Renal cortical epithelial cell (primary cell): ENCODE measurements around the gene AP5S1. TPM values are rescaled to one million over a fixed set of nuclear protein-coding genes. Genes with fewer than 3 reads are reported as not detected.

Source experiments
- DNase-seq: peaks from one replicate; pipeline ENCODE4 v3.0.0-alpha.2; 2011; ENCODE audit warnings: low read depth
- total RNA-seq: library from RNA; depleted of rRNA; stranded (reverse); fragments of >200 nt; gene quantifications from 2 replicates; pipeline ENCODE4 v1.2.3, GENCODE V29; 2014

AP5S1 gene
- total RNA-seq, 1 donor from 2014 or later, result 21.1 TPM

- no peak for DNase-seq
These were observed 54.0 kb downstream of the AP5S1 start for GRCh38 chr20:3874194-3874844.

GRCh38 chr20:3875378-3875974 is 55.1 kb downstream of the AP5S1 start:
- DNase-seq, result no peak

GRCh38 chr20:3876000-3876399 is 55.7 kb downstream of the AP5S1 start:
- no peak for DNase-seq

- no peak for DNase-seq
These were observed 56.3 kb downstream of the AP5S1 start for GRCh38 chr20:3876676-3877075.

Other genes with a start within 250 kb of the AP5S1 start
- not detected in 2 replicates for gene GFRA4, start 157.1 kb upstream of the AP5S1 start, total RNA-seq
- 0.10 TPM in 1 of 2 replicates, not detected in the other for gene ADAM33, start 138.5 kb upstream of the AP5S1 start, total RNA-seq
- not detected in 2 replicates for gene SIGLEC1, start 107.9 kb upstream of the AP5S1 start, total RNA-seq
- gene HSPA12B, start 87.9 kb upstream of the AP5S1 start, total RNA-seq, result 0.17 TPM in 1 of 2 replicates, not detected in the other
- gene ADISSP, start 52.8 kb upstream of the AP5S1 start, total RNA-seq, result 9.9 and 20.0 TPM in 2 replicates
- gene SPEF1, start 39.1 kb upstream of the AP5S1 start, total RNA-seq, result 1.2 TPM in 1 of 2 replicates, not detected in the other
- gene CENPB, start 33.8 kb upstream of the AP5S1 start, total RNA-seq, result 72.6 and 80.4 TPM in 2 replicates
- gene CDC25B, start 24.2 kb upstream of the AP5S1 start, total RNA-seq, result 7.3 and 13.0 TPM in 2 replicates
- gene MAVS, start 26.3 kb downstream of the AP5S1 start, total RNA-seq, result 18.9 and 50.9 TPM in 2 replicates
- gene PANK2, start 68.8 kb downstream of the AP5S1 start, total RNA-seq, result 68.4 and 74.8 TPM in 2 replicates
- 2.1 and 7.3 TPM in 2 replicates for gene RNF24, start 195.0 kb downstream of the AP5S1 start, total RNA-seq